Right lobe of liver (tissue), 5 donors: Measurements from ENCODE around the gene DMTF1. TPM values are rescaled to one million over a fixed set of nuclear protein-coding genes. Genes with fewer than 3 reads are reported as not detected.

Experiments used
- small RNA-seq, 2 experiments: library from RNA; depleted of rRNA; stranded (forward); fragments of <200 nt; gene quantifications; one replicate each; pipeline ENCODE3, GENCODE V24; 2016
- total RNA-seq, 6 experiments: library from RNA; depleted of rRNA in 2 of 6; stranded (reverse); fragments of >200 nt in 2 of 6; fragmentation: NEBNext Ultra II Directional in 3 of 6; extraction: Animal tissue kit (Norgen Biotek cat#: 25700) in 3 of 6; gene quantifications; one replicate each; pipeline versions ENCODE4 v1.1.0 to v1.2.4, GENCODE V29; 2016 to 2023
- donor health status: DM: no; HTN: no; CAD: no.
- donor health status: DM: no; HTN: no; CAD: no.
- donor health status: DM: no; HTN: yes; CAD: no.
- donor health status: DM: no; HTN: yes; CAD: no.

Gene DMTF1
- total RNA-seq, 6 experiments from 2014 or later = 16.7 to 28.1 (median 22.2) TPM

Small RNAs within 50 kb of the gene (small RNA-seq; reads per million reads assigned to genes)
- gene RF00019 = 0 reads per million in 2 experiments
- 0 reads per million in 2 experiments for gene RF02271

Other genes with a start within 250 kb of the DMTF1 start
- 1 to 10 TPM in 5 of 6 experiments, under 1 TPM in 1; 0.70 to 3.2 (median 1.2) TPM for gene ELAPOR2, start 92.8 kb upstream of the DMTF1 start, total RNA-seq
- gene TMEM243, start 67.3 kb downstream of the DMTF1 start, total RNA-seq = 1 to 10 TPM; 2.0 to 5.1 (median 4.3) TPM
- 10 to 100 TPM; 11.5 to 24.7 (median 17.3) TPM for gene CROT, start 193.2 kb downstream of the DMTF1 start, total RNA-seq